ENCODE measurements around the gene LSR. TPM values are rescaled to one million over a fixed set of nuclear protein-coding genes. Genes with fewer than 3 reads are reported as not detected.
A peak's percentile ranks its signal among the peaks of the same experiment; 100 is the strongest.

The LSR gene
- total RNA-seq, 1 experiment from 2014 or later: 152 TPM

- Mint-ChIP-seq H3K4me3 (no peak overlapping the region), H3K36me3 (ENCODE audit: insufficient read depth in 1 of 3, low read depth in 3 of 3) (no peaks in the 10 kb centered on the region; a peak in 1 of 7 replicates), H3K9me3 (no peaks in the 10 kb centered on the region; a peak in 3 of 5 replicates), H3K27me3 (ENCODE audit: low read depth) (no peaks in the 10 kb centered on the region; the same call in 1 of the 2 replicates), H3K4me1 (peaks cover 37 to 46% of the 10 kb centered on the region in 2 experiments), H3K27ac (peak overlapping the region in 1 of 3 experiments; percentile 92; a peak in 3 of 7 replicates)
- Histone ChIP-seq H3K18ac (ENCODE audit: insufficient read length, low read depth, low read length) (no peak overlapping the region), H4K20me1 (ENCODE audit: control insufficient read depth, insufficient read depth, insufficient read length) (no peaks in the 10 kb centered on the region), H3K79me2 (ENCODE audit: insufficient read depth, low read length) (no peaks in the 10 kb centered on the region), H2BK5ac (ENCODE audit: insufficient read length, low read length) (no peak overlapping the region), H4K8ac (replicated peaks; ENCODE audit: insufficient read length, low read depth, low read length) (no peak overlapping the region), H3K27me3 (ENCODE audit: insufficient read depth, low read length) (no peaks in the 10 kb centered on the region), H3T11ph (ENCODE audit: low read length) (no peak overlapping the region), H3K56ac (ENCODE audit: insufficient read length, low read depth, low read length) (no peak overlapping the region), H3K79me1 (ENCODE audit: insufficient read depth, low read depth, low read length, poor library complexity, severe bottlenecking) (no peaks in the 10 kb centered on the region), H2BK12ac (ENCODE audit: insufficient read length, low read depth, low read length) (no peak overlapping the region), H2BK120ac (ENCODE audit: low read depth, low read length, poor library complexity, severe bottlenecking) (no peak overlapping the region), H3K4me2 (ENCODE audit: insufficient read depth, insufficient read length, low read length) (no peak overlapping the region), H3K23ac (ENCODE audit: insufficient read length, low read depth, low read length) (no peak overlapping the region), H2BK20ac (ENCODE audit: low read depth, low read length, poor library complexity, severe bottlenecking) (no peak overlapping the region), H2AFZ (ENCODE audit: low read length) (no peak overlapping the region), H3K23me2 (ENCODE audit: insufficient read length, low read depth, low read length, poor library complexity, severe bottlenecking) (no peaks in the 10 kb centered on the region), H3K27ac (ENCODE audit: insufficient read length, low read depth, low read length) (no peak overlapping the region), H2AK5ac (ENCODE audit: insufficient read length, low read length) (no peak overlapping the region), H3K9me3 (ENCODE audit: control insufficient read depth, low read depth, low read length) (no peaks in the 10 kb centered on the region), H3K4ac (ENCODE audit: low read depth, low read length) (no peak overlapping the region), H3K14ac (ENCODE audit: insufficient read depth, low read length) (no peak overlapping the region), H4K5ac (ENCODE audit: insufficient read length, low read depth, low read length) (no peak overlapping the region), H2BK15ac (ENCODE audit: low read depth, low read length) (no peak overlapping the region), H3K4me1 (ENCODE audit: insufficient read depth, low read length) (peaks cover 12% of the 10 kb centered on the region), H4K91ac (ENCODE audit: insufficient read length, low read depth, low read length) (no peak overlapping the region), H3K9ac (ENCODE audit: extremely low read depth, insufficient read length, low read length) (no peak overlapping the region)
- no CpG with 5 or more reads among the region's 1 CpG for WGBS (ENCODE audit: extremely low coverage, insufficient read length, low lambda C conversion rate)
- no peak for DNase-seq
- TF ChIP-seq CTCF (conservative IDR thresholded peaks at IDR 0.05): no peak
These were observed 41.9 kb upstream of the LSR start for GRCh38 chr19:35206855-35207254.
